Cerebellar cortex (tissue), 1 donor: ENCODE results near the gene XRCC5.
"Not testable (repeated sequence)": the region's sequence is repeated elsewhere in the genome, so short reads cannot be mapped to it uniquely, and the experiment has no call there.

Experiments used
- DNase-seq: peaks from one replicate; pipeline ENCODE4 v3.0.0-alpha.2; 2015; ENCODE audit warnings: low spot score

The XRCC5 gene

GRCh38 chr2:216118474-216118873 is 9.3 kb downstream of the XRCC5 start:
- no peak for DNase-seq

GRCh38 chr2:216119146-216119545 is 10.0 kb downstream of the XRCC5 start:
- no peak for DNase-seq

GRCh38 chr2:216119986-216120385 is 10.8 kb downstream of the XRCC5 start:
- no peak for DNase-seq

GRCh38 chr2:216121255-216121654 is 12.1 kb downstream of the XRCC5 start:
- DNase-seq, result no peak

GRCh38 chr2:216126943-216127342 is 17.8 kb downstream of the XRCC5 start:
- no peak for DNase-seq

- DNase-seq, result no peak
Measured at GRCh38 chr2:216130346-216130971, 21.3 kb downstream of the XRCC5 start.

- DNase-seq, result no peak
Measured at GRCh38 chr2:216131175-216131926, 22.2 kb downstream of the XRCC5 start.

GRCh38 chr2:216132585-216132984 is 23.4 kb downstream of the XRCC5 start:
- no peak for DNase-seq

GRCh38 chr2:216133397-216133796 is 24.2 kb downstream of the XRCC5 start:
- DNase-seq, result no peak

- no peak for DNase-seq
Measured at GRCh38 chr2:216134958-216135541, 25.9 kb downstream of the XRCC5 start.

- DNase-seq, result no peak
Measured at GRCh38 chr2:216139884-216140283, 30.7 kb downstream of the XRCC5 start.

GRCh38 chr2:216141516-216141915 is 32.4 kb downstream of the XRCC5 start:
- not testable (repeated sequence) for DNase-seq

- DNase-seq, result no peak
Measured at GRCh38 chr2:216142540-216142939, 33.4 kb downstream of the XRCC5 start.

- DNase-seq, result no peak
Measured at GRCh38 chr2:216144372-216144771, 35.2 kb downstream of the XRCC5 start.

- no peak for DNase-seq
Measured at GRCh38 chr2:216144857-216145256, 35.7 kb downstream of the XRCC5 start.

GRCh38 chr2:216146573-216146972 is 37.4 kb downstream of the XRCC5 start:
- DNase-seq, result no peak

GRCh38 chr2:216147172-216148131 is 38.3 kb downstream of the XRCC5 start:
- DNase-seq, result no peak

GRCh38 chr2:216148983-216149382 is 39.8 kb downstream of the XRCC5 start:
- DNase-seq, result no peak

GRCh38 chr2:216149741-216150140 is 40.6 kb downstream of the XRCC5 start:
- no peak for DNase-seq

- no peak for DNase-seq
Measured at GRCh38 chr2:216151313-216152025, 42.3 kb downstream of the XRCC5 start.

GRCh38 chr2:216155954-216156353 is 46.8 kb downstream of the XRCC5 start:
- DNase-seq, result no peak

GRCh38 chr2:216156822-216157221 is 47.7 kb downstream of the XRCC5 start:
- DNase-seq, result no peak
